PC-3 (cell line): ENCODE results near the gene AIM2. TPM values are rescaled to one million over a fixed set of nuclear protein-coding genes. Genes with fewer than 3 reads are reported as not detected.
A peak's percentile ranks its signal among the peaks of the same experiment; 100 is the strongest.

ENCODE experiments used
- ATAC-seq: fragments of 200-7000 bp; cut with Tn5 transposase; 2 replicates; pipeline ENCODE4 v1.9.1; 2020; ENCODE audit warnings: mild to moderate bottlenecking, moderate library complexity
- Bru-seq: library from RNA; stranded (reverse); fragments of 400-500 nt; gene quantifications from one replicate; lab custom pipeline; 2021; lab: Mats Ljungman, UMichigan
- BruChase-seq, 2 experiments: library from RNA; stranded (reverse); fragments of 400-500 nt; gene quantifications; one replicate each; lab custom pipeline; 2021; lab: Mats Ljungman, UMichigan
- BruUV-seq: library from RNA; stranded (reverse); fragments of 400-500 nt; replicated peaks from 2 replicates; lab custom pipeline; 2021; lab: Mats Ljungman, UMichigan
- CTCF ChIA-PET: fragments of 300-600 bp; sonication (Branson Sonifier 250); formaldehyde crosslinking; loops from one replicate; lab custom pipeline; 2022; ENCODE audit warnings: antibody characterized with exemption; lab: Charles Lee
- POLR2A ChIA-PET: fragments of 300-600 bp; sonication (Branson Sonifier 250); formaldehyde crosslinking; loops from one replicate; lab custom pipeline; 2022; ENCODE audit warnings: antibody characterized with exemption; ENCODE audit not compliant: unreplicated experiment; lab: Charles Lee
- DNase-seq: peaks from one replicate; pipeline ENCODE4 v3.0.0-alpha.2; 2015
- H2AFZ ChIP-seq: fragments of 300-600 bp; sonication (generic); 2 replicates; pipeline ENCODE4 v1.6.0; 2016; ENCODE audit warnings: antibody characterized with exemption, low read length
- H3F3A ChIP-seq: fragments of 300-600 bp; sonication (generic); one replicate; pipeline ENCODE4 v1.6.0; 2017; ENCODE audit warnings: antibody characterized with exemption, low read length, control low read depth, mild to moderate bottlenecking; ENCODE audit not compliant: unreplicated experiment
- H3K27ac ChIP-seq: fragments of 300-600 bp; sonication (generic); 2 replicates; pipeline ENCODE4 v1.5.1; 2016; ENCODE audit warnings: mild to moderate bottlenecking, low read length
- H3K27me3 ChIP-seq: fragments of 300-600 bp; sonication (generic); 2 replicates; pipeline ENCODE4 v1.6.1; 2016; ENCODE audit warnings: low read length, mixed read lengths
- H3K36me3 ChIP-seq: fragments of 300-600 bp; sonication (generic); 2 replicates; pipeline ENCODE4 v1.6.1; 2016; ENCODE audit warnings: low read depth, mixed run types, low read length, mixed read lengths
- H3K4me1 ChIP-seq: fragments of 300-600 bp; sonication (generic); 2 replicates; pipeline ENCODE4 v1.5.1; 2016; ENCODE audit warnings: low read length; ENCODE audit not compliant: insufficient read depth
- H3K4me2 ChIP-seq: fragments of 300-600 bp; sonication (generic); 2 replicates; pipeline ENCODE4 v1.6.0; 2016; ENCODE audit warnings: low read length
- H3K4me3 ChIP-seq: fragments of 300-600 bp; sonication (generic); 2 replicates; pipeline ENCODE4 v1.5.1; 2016; ENCODE audit warnings: mild to moderate bottlenecking, low read length, mixed read lengths
- H3K79me2 ChIP-seq: fragments of 300-600 bp; sonication (generic); 2 replicates; pipeline ENCODE4 v1.6.1; 2017; ENCODE audit warnings: low read length, mixed read lengths
- H3K9ac ChIP-seq: fragments of 300-600 bp; sonication (generic); 2 replicates; pipeline ENCODE4 v1.6.0; 2016; ENCODE audit warnings: mild to moderate bottlenecking, low read length
- H3K9me2 ChIP-seq: fragments of 300-600 bp; sonication (generic); replicated peaks from 2 replicates; pipeline ENCODE4 v1.6.1; 2016; ENCODE audit warnings: mixed run types, low read length, mixed read lengths
- H3K9me3 ChIP-seq: fragments of 300-600 bp; sonication (generic); 2 replicates; pipeline ENCODE4 v1.6.1; 2016; ENCODE audit warnings: low read length, mixed read lengths
- H4K20me1 ChIP-seq: fragments of 300-600 bp; sonication (generic); 2 replicates; pipeline ENCODE4 v1.6.1; 2016; ENCODE audit warnings: low read length, mixed read lengths
- CTCF ChIP-seq: fragments of 300-600 bp; sonication (generic); conservative IDR thresholded peaks from 2 replicates; pipeline ENCODE4 v1.5.1; 2017; ENCODE audit warnings: antibody characterized with exemption, low read depth, mild to moderate bottlenecking, low read length
- EZH2 ChIP-seq: fragments of 300-600 bp; sonication (generic); IDR thresholded peaks from one replicate; pipeline ENCODE4 v1.6.1; 2017; ENCODE audit warnings: antibody characterized with exemption, mild to moderate bottlenecking, low read length; ENCODE audit not compliant: unreplicated experiment
- EZH2phosphoT487 ChIP-seq: fragments of 300-600 bp; sonication (generic); IDR thresholded peaks from 2 replicates; pipeline ENCODE4 v1.6.1; 2018; ENCODE audit warnings: mild to moderate bottlenecking, antibody characterized with exemption, low read length, borderline replicate concordance
- intact Hi-C: fragments of 100-400 bp; cut with micrococcal nuclease; formaldehyde crosslinking; loops from 2 replicates; pipeline ENCODE4 v1.9.0; 2023
- long read RNA-seq: library from polyadenylated mRNA; unstranded; transcript quantifications from one replicate; pipeline ENCODE4 v2.0.0, GENCODE V29; 2021; ENCODE audit not compliant: unreplicated experiment
- total RNA-seq: library from RNA; depleted of rRNA; stranded (reverse); fragments of >200 nt; gene quantifications from 2 replicates; pipeline ENCODE4 v1.2.3, GENCODE V29; 2014; rRNA removed

AIM2 gene, protein sequence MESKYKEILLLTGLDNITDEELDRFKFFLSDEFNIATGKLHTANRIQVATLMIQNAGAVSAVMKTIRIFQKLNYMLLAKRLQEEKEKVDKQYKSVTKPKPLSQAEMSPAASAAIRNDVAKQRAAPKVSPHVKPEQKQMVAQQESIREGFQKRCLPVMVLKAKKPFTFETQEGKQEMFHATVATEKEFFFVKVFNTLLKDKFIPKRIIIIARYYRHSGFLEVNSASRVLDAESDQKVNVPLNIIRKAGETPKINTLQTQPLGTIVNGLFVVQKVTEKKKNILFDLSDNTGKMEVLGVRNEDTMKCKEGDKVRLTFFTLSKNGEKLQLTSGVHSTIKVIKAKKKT
- total RNA-seq (not detected in 2 replicates), Bru-seq, nascent RNA (percentile 9 among the genes with signal in this experiment), BruChase-seq, experiment 1, labeled RNA remaining after a 6-hour chase (percentile 5 among the genes with signal in this experiment), BruChase-seq, experiment 2, labeled RNA remaining after a 2-hour chase (percentile 7 among the genes with signal in this experiment)
- long read RNA-seq: 0 reads

GRCh38 chr1:159076438-159077119 is at the start of gene AIM2:
Gene AIM2 (minus strand): TSS chr1:159076766. CDS start chr1:159073499, 3,267 bp downstream.
- no TSS peak for BruUV-seq

GRCh38 chr1:159123587-159123986 is 47.0 kb upstream of the AIM2 start:
- Histone ChIP-seq H3K79me2 (no peaks in the 10 kb centered on the region), H3K27ac (no peak overlapping the region), H3K9ac (no peak overlapping the region), H3K27me3 (peaks cover 76% of the 10 kb centered on the region), H3K9me2 (no peaks in the 10 kb centered on the region), H2AFZ (no peak overlapping the region), H3K4me2 (no peak overlapping the region), H3F3A (no peaks in the 10 kb centered on the region), H3K36me3 (no peaks in the 10 kb centered on the region), H4K20me1 (no peaks in the 10 kb centered on the region), H3K4me1 (no peaks in the 10 kb centered on the region), H3K4me3 (no peak overlapping the region), H3K9me3 (no peaks in the 10 kb centered on the region)
- intact Hi-C loops: no loop called here
- no peak for DNase-seq
- POLR2A ChIA-PET: no interaction called here
- BruUV-seq: no TSS peak
- CTCF ChIA-PET: no interaction called here
- no peak for TF ChIP-seq EZH2phosphoT487
- no peak for TF ChIP-seq EZH2
- TF ChIP-seq CTCF: no peak
- no peak for ATAC-seq

More at GRCh38 chr1:159076438-159077119, at the start of gene AIM2:
- no peaks in the 10 kb centered on the region for H4K20me1 ChIP-seq
- peak within 1 kb of the TSS; percentile 56 for H2AFZ ChIP-seq
- H3K79me2 ChIP-seq: no peaks in the 10 kb centered on the region
- H3K4me3 ChIP-seq: peak within 1 kb of the TSS; percentile 18; the same call in 1 of the 2 replicates
- H3K36me3 ChIP-seq: no peaks in the 10 kb centered on the region
- intact Hi-C loops: loop anchor here (10.0 kb wide), 1 partner anchor 542 kb away; no protein-coding TSS in a partner anchor
- no peaks in the 10 kb centered on the region for H3F3A ChIP-seq
- H3K27me3 ChIP-seq: peaks cover 48% of the 10 kb centered on the region
- no peaks in the 10 kb centered on the region for H3K9me3 ChIP-seq
- no peaks in the 10 kb centered on the region for H3K9me2 ChIP-seq
- no peak within 1 kb of the TSS for H3K9ac ChIP-seq
- TF ChIP-seq CTCF (no peak), EZH2 (no peak), EZH2phosphoT487 (no peak)
- ChIA-PET POLR2A (no interaction called here), CTCF (no interaction called here)
- H3K27ac ChIP-seq: peak within 1 kb of the TSS; percentile 30; the same call in 1 of the 2 replicates
- ATAC-seq: peak; percentile 49
- peak; percentile 31 for DNase-seq
- H3K4me1 ChIP-seq: peaks cover 6% of the 10 kb centered on the region
- peak within 1 kb of the TSS; percentile 53 for H3K4me2 ChIP-seq
